MM.1S (cell line): ENCODE results near the gene MEST.
A peak's percentile ranks its signal among the peaks of the same experiment; 100 is the strongest.

Source experiments
- DNase-seq: peaks from one replicate; pipeline ENCODE4 v3.0.0-alpha.2; 2015
- H2AFZ ChIP-seq: fragments of 300-600 bp; sonication (generic); 2 replicates; pipeline ENCODE4 v1.6.0; 2016; ENCODE audit warnings: antibody characterized with exemption, low read length
- H3F3A ChIP-seq: fragments of 300-600 bp; sonication (generic); 2 replicates; pipeline ENCODE4 v1.6.1; 2016; ENCODE audit warnings: mild to moderate bottlenecking, antibody characterized with exemption, low read length, moderate library complexity, mixed read lengths; ENCODE audit not compliant: insufficient read depth
- H3K27ac ChIP-seq: fragments of 300-600 bp; sonication (generic); 2 replicates; pipeline ENCODE4 v1.5.1; 2016; ENCODE audit warnings: mild to moderate bottlenecking, low read length
- H3K27me3 ChIP-seq: fragments of 300-600 bp; sonication (generic); replicated peaks from 2 replicates; pipeline ENCODE4 v1.6.0; 2016; ENCODE audit warnings: low read length; ENCODE audit not compliant: insufficient read depth
- H3K36me3 ChIP-seq: fragments of 300-600 bp; sonication (generic); replicated peaks from 2 replicates; pipeline ENCODE4 v1.6.1; 2016; ENCODE audit warnings: mild to moderate bottlenecking, low read length, mixed read lengths; ENCODE audit not compliant: insufficient read depth
- H3K4me1 ChIP-seq: fragments of 300-600 bp; sonication (generic); 2 replicates; pipeline ENCODE4 v1.6.1; 2016; ENCODE audit warnings: low read length, mixed read lengths
- H3K4me2 ChIP-seq: fragments of 300-600 bp; sonication (generic); 2 replicates; pipeline ENCODE4 v1.6.0; 2016; ENCODE audit warnings: low read depth, low read length
- H3K4me3 ChIP-seq: fragments of 300-600 bp; sonication (generic); 2 replicates; pipeline ENCODE4 v1.5.1; 2016; ENCODE audit warnings: low read length, mixed read lengths
- H3K79me2 ChIP-seq: fragments of 300-600 bp; sonication (generic); 2 replicates; pipeline ENCODE4 v1.6.1; 2016; ENCODE audit warnings: mixed run types, low read length, mixed read lengths
- H3K9ac ChIP-seq: fragments of 300-600 bp; sonication (generic); 2 replicates; pipeline ENCODE4 v1.6.1; 2016; ENCODE audit warnings: low read length, mixed read lengths
- H3K9me2 ChIP-seq: fragments of 300-600 bp; sonication (generic); replicated peaks from 2 replicates; pipeline ENCODE4 v1.6.1; 2016; ENCODE audit warnings: mild to moderate bottlenecking, low read length, mixed read lengths; ENCODE audit not compliant: insufficient read depth
- H3K9me3 ChIP-seq: fragments of 300-600 bp; sonication (generic); replicated peaks from 2 replicates; pipeline ENCODE4 v1.6.1; 2016; ENCODE audit warnings: mild to moderate bottlenecking, low read length, mixed read lengths; ENCODE audit not compliant: insufficient read depth
- H4K20me1 ChIP-seq: fragments of 300-600 bp; sonication (generic); 2 replicates; pipeline ENCODE4 v1.6.1; 2016; ENCODE audit warnings: mild to moderate bottlenecking, low read length, moderate library complexity, mixed read lengths; ENCODE audit not compliant: insufficient read depth
- CTCF ChIP-seq: fragments of 300-600 bp; sonication (generic); IDR thresholded peaks from 2 replicates; pipeline ENCODE4 v1.5.1; 2016; ENCODE audit warnings: antibody characterized with exemption, low read length, mixed read lengths
- EZH2 ChIP-seq: fragments of 300-600 bp; sonication (generic); optimal IDR thresholded peaks from 2 replicates; pipeline ENCODE3; 2017; ENCODE audit warnings: low read depth, mild to moderate bottlenecking, antibody characterized with exemption, low read length, mixed read lengths
- EZH2phosphoT487 ChIP-seq: fragments of 300-600 bp; sonication (generic); IDR thresholded peaks from 2 replicates; pipeline ENCODE4 v1.6.1; 2018; ENCODE audit warnings: antibody characterized with exemption, low read length

Gene MEST

GRCh38 chr7:130475776-130476175, 16.1 kb upstream of the MEST start:
- Histone ChIP-seq H3K4me3 (no peak overlapping the region), H2AFZ (no peak overlapping the region), H3K27ac (no peak overlapping the region), H3K9ac (no peak overlapping the region), H3K4me1 (peaks cover 3% of the 10 kb centered on the region; the same call in 1 of the 2 replicates), H3K9me2 (no peaks in the 10 kb centered on the region), H3K4me2 (peak overlapping the region; percentile 27; the same call in 1 of the 2 replicates), H4K20me1 (no peaks in the 10 kb centered on the region), H3K79me2 (no peaks in the 10 kb centered on the region), H3K9me3 (no peaks in the 10 kb centered on the region), H3K27me3 (no peaks in the 10 kb centered on the region), H3F3A (0 out of 2 replicates have a peak, but pooled peaks cover 4% of the 10 kb centered on the region), H3K36me3 (no peaks in the 10 kb centered on the region)
- TF ChIP-seq EZH2, result no peak
- no peak for TF ChIP-seq CTCF
- TF ChIP-seq EZH2phosphoT487, result no peak
- no peak for DNase-seq

GRCh38 chr7:130476297-130477150, 15.4 kb upstream of the MEST start:
- peak overlapping the region; percentile 3; the same call in 1 of the 2 replicates for H3K27ac ChIP-seq
- H3K9me3 ChIP-seq, result no peaks in the 10 kb centered on the region
- H3K4me2 ChIP-seq, result peak overlapping the region; percentile 27; the same call in 1 of the 2 replicates
- no peak overlapping the region for H3K9ac ChIP-seq
- no peak overlapping the region for H2AFZ ChIP-seq
- H4K20me1 ChIP-seq, result no peaks in the 10 kb centered on the region
- no peaks in the 10 kb centered on the region for H3K9me2 ChIP-seq
- no peaks in the 10 kb centered on the region for H3K27me3 ChIP-seq
- H3F3A ChIP-seq, result 0 out of 2 replicates have a peak, but pooled peaks cover 4% of the 10 kb centered on the region
- DNase-seq, result peak; percentile 68
- no peak overlapping the region for H3K4me3 ChIP-seq
- H3K4me1 ChIP-seq, result peaks cover 3% of the 10 kb centered on the region; the same call in 1 of the 2 replicates
- no peaks in the 10 kb centered on the region for H3K79me2 ChIP-seq
- no peak for TF ChIP-seq CTCF
- no peak for TF ChIP-seq EZH2
- TF ChIP-seq EZH2phosphoT487, result no peak
- no peaks in the 10 kb centered on the region for H3K36me3 ChIP-seq

GRCh38 chr7:130478991-130479390, 12.9 kb upstream of the MEST start:
- H3K36me3 ChIP-seq, result no peaks in the 10 kb centered on the region
- H3K79me2 ChIP-seq, result no peaks in the 10 kb centered on the region
- TF ChIP-seq CTCF (no peak), EZH2phosphoT487 (no peak)
- H3K27me3 ChIP-seq, result no peaks in the 10 kb centered on the region
- no peak for DNase-seq
- H2AFZ ChIP-seq, result no peak overlapping the region
- no peaks in the 10 kb centered on the region for H3K9me2 ChIP-seq
- no peak overlapping the region for H3K4me2 ChIP-seq
- no peak overlapping the region for H3K27ac ChIP-seq
- H4K20me1 ChIP-seq, result no peaks in the 10 kb centered on the region
- no peak overlapping the region for H3K4me3 ChIP-seq
- no peak overlapping the region for H3K9ac ChIP-seq
- peaks cover 3% of the 10 kb centered on the region; the same call in 1 of the 2 replicates for H3K4me1 ChIP-seq
- H3F3A ChIP-seq, result 0 out of 2 replicates have a peak, but pooled peaks cover 4% of the 10 kb centered on the region
- no peaks in the 10 kb centered on the region for H3K9me3 ChIP-seq
